Amygdala (tissue), 56 donors: ENCODE measurements around the gene ADCY2.

Experiments used
- DNase-seq, 56 donors: peaks; one replicate each; lab custom pipeline; 2025; lab: John Stamatoyannopoulos, UW

Gene ADCY2

GRCh38 chr5:7578071-7578470 lies 182.1 kb downstream of the ADCY2 start:
- no peak for DNase-seq

DNA sequence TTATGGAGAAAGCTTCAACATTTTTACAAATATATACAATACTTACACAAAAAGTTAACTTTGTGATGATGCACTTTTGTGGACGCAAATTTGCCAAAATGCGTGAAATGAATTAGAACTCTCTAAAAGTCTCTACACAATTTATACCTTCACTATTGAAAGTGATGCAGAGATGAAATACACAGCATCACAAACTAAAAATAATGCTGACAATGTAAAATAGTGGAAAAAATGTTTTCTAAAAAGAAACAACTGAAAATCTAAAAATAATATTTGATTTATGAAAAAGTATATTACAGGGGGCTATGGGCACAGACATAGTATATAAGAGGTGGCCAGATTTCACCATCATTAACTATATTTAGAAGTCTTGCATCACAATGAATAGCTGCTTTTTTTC lies 188.8 kb downstream of the ADCY2 start:
- DNase-seq = no peak

DNA sequence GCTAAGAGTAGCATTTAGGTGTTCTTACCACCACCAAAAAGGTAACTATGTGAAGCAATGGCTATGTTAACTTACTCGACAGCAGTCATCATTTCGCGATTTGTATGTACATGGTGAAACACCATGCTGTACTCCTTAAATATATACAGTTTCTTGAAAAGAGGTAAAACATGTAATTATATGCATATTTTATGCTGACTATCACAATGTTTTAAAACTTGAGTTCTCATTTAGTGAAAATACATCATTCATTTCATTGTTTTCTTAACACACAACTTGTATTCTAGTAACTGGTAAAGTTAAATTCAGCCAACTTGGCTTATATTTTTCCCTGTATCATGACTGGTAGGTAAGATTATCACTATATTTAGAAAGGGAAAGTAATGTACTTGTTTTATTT lies 189.9 kb downstream of the ADCY2 start:
- no peak for DNase-seq

GRCh38 chr5:7586480-7586879 lies 190.5 kb downstream of the ADCY2 start:
- no peak for DNase-seq

GRCh38 chr5:7589800-7590199 lies 193.9 kb downstream of the ADCY2 start:
- no peak for DNase-seq

DNA sequence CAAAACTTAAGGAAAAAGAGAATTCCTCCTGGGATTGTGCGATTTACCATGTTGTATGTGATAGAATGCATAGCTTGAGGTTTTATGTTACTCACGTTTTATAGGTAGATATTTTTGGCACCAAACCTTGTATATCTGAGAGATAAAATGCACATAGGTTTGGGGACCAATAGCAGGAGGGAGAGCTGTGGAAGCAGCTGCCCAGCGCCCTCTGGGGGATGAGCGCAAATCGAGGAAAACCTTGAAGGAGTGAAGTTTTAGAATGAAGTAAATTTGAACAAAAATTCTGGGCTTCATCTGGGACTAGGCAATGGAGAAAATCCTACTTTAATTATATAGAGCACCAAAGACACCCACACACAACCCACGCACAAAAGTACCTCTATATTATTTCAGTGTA lies 197.0 kb downstream of the ADCY2 start:
- peak in 1 of 56 donors; percentile 40 for DNase-seq

DNA sequence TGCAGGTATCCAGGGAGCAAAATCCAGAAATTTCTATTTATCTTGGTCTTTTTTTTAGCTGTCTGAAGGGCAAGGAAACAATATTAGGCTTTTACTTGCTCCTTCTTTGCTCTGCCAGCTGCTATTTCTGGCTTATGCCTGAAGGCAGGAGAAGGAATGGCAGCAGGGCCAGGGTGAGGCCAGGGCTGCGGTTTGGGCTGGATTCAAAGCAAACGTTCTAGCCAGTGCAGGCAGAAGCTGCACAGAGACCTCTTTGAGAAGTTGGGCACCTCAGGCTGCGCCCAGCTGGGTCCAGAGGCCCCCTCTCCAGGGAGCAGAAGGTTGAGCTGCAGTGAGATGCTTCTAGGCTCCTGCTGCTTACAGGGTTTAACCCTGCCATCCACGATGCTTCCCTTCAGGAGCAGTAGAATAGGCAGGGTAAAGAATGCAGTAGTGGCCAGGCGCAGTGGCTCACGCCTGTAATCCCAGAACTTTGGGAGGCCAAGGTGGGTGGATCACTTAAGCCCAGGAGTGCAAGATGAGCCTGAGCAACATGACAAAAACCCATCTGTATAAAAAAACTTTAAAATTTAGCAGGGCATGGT lies 201.2 kb downstream of the ADCY2 start:
- peak in 5 of 56 donors; percentile 6 to 19 (median 10) for DNase-seq

DNA sequence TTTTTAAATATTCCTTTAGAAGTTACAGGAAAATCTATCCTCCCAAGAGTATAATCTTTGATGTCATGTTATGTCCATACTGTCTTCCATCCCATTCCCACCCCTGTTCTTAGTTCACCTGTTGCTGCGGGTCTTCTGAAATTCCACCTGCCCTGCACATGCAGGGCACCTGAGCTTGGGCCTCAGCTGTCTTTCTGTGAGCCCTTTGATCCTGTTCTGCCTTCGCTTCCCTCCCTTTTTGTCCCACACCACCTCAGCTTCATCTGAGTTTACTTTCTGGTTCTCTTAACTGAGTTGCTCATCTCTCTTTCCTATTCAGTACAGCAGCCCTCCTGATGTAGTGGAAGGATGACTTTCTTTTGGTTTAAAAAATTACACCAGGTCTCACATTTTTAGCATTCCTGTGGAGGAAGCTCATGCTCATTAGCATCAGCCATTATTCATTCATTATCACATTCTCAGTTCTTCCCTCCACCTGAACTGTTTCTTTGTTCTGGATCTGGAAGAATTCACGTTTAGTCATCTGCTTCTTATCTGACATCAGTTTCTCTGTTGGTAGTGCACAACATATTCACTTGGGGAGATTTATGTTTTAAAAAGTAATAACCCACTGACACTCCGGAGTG lies 211.0 kb downstream of the ADCY2 start:
- no peak for DNase-seq

- DNase-seq = no peak
Observed at GRCh38 chr5:7608772-7609171, 212.8 kb downstream of the ADCY2 start.

DNA sequence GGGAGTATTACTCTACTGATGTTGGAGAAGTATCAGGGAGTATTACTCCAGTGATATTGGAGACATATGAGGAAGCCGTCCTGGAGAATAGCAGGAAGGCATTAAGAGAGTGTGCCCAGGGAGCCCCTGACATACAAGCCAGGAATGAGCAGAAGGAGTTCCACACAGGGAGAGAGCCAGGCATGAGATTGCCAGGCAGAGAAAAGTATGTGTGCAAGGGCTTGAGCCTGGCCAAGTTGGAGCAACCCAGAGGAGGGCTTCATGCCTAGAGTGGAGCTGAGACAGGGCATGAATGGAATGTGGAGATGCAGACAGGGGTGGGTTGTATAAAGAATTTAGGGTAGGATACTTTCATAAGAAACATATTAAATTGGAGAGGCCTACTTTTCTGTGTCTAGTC lies 213.8 kb downstream of the ADCY2 start:
- no peak for DNase-seq

DNA sequence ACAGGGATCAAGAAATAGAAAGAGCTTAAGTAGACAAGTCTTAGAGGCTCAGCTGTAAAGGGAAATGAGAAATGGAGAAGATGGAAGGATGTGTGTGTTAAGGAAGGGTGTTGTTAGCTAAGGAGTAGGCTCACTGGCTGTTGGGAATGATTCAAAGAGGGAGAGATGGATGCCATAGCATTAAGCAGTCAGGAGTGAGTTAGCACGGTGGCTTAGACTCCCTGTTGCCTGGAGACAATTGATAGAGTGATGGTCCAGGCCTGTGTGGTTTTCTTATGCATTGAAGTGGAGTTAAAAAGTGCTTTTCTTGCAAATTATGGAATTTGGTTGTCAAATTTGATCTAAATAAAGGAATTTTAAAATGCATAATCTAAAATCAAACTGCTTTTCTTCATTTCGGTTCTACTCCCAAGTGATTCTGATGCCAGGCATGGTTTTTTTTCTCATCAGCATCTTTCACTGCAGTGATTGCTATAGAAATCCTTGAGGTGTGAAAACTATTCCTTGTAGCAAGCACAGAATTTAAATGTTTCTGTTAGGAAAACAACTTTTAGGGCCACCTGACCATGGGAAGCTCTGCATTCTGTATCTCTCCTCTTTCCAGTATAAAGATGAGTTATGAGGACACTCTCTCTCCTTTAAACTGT lies 214.7 kb downstream of the ADCY2 start:
- no peak for DNase-seq

DNA sequence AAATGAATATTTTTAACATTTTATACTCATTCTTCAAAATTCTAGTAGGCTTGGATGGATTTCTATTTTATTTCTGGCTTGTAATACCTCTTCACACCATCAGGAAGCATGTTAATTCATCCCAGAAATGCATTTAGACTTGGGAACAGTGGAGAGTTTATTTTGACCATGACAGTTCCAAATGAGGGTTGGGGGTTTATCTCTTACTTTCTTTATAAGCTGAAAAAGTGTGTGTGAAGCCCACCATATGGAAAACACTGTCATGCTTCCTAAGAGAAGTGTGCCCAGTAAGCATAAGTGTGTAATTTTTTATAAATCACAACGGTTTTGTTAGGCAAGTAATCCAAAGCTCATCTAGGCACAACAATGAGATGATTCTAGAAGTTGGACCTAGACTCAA lies 215.6 kb downstream of the ADCY2 start:
- no peak for DNase-seq

DNA sequence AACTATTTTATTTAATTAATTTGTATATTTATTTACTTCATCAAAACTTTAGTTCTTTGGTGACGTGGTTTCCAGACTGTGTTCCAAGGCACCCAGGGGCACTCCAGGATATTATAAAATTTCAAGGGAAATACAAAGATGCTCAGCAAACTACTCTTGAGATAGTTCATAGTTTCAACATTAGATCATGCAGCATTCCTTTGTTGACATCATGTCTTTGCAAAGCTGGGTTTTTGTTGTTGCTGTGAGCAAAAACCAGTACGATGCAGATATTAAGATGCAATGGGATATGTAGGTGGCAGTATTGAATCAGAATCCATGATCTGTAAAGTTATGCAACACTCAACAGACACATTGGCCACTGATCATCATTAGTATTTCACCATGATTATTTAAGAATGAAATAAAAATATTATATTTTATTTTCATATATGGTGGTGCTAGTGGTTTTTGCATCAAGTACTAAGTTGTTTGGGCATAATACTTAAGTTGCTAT lies 219.7 kb downstream of the ADCY2 start:
- no peak for DNase-seq

- no peak for DNase-seq
Observed at GRCh38 chr5:7616897-7617296, 221.0 kb downstream of the ADCY2 start.

DNA sequence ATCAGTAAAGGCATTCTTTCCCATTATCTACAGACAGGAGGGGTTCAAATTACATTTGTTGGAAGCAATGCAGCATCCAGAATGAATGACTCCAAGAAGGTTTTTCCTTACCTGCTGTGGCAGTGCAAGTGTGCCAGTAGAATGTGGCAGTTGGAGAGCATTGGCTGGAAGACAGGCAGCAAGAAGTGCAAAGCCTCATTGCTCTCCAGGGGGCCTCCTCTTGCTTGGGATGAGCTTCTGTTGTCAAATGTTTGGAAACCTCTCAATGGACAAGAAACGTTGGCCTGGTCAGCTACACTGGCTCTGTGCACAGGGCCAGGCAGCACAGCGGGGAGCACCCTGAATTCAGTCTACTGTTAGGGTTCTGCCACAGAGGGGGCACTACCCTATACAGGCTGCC lies 226.6 kb downstream of the ADCY2 start:
- DNase-seq = no peak

- no peak for DNase-seq
Observed at GRCh38 chr5:7625740-7626139, 229.8 kb downstream of the ADCY2 start.

DNA sequence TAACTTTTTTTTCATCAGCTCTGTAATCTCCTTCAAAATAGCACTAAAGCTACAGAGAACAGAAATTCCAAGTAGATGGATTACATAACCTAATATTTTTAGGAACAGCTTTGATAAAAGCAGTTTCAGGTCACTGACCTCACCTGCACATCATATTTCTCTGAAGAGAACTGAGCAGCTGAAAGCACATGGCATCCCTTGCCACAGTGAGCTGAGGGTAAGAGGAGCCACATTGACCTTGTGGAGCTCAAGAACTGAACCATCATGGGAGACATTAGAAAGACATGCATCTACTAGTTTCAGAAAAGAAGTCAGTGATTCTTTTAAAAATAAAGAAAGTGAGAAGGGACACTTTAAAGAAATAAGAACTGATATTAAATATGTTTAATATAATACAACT lies 232.3 kb downstream of the ADCY2 start:
- no peak for DNase-seq

DNA sequence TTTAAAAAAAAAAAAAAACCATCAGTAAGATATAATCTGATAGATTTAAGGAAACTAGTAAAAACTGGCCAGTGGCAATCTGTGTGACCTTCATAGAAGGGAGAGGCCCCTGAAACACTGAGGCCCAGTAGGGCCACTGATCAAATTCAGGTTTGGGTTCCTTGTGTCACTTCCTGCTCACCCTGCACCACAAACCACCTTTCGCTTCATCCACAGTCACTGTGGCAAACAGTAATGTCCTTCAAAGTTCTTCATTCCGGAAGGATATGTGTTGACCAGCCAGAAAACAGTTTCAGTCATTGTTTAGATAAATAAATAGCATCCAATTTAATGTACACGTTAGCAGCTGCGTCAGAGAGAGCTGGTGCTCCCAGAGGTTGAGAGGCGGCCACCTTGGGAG lies 232.9 kb downstream of the ADCY2 start:
- DNase-seq = no peak

DNA sequence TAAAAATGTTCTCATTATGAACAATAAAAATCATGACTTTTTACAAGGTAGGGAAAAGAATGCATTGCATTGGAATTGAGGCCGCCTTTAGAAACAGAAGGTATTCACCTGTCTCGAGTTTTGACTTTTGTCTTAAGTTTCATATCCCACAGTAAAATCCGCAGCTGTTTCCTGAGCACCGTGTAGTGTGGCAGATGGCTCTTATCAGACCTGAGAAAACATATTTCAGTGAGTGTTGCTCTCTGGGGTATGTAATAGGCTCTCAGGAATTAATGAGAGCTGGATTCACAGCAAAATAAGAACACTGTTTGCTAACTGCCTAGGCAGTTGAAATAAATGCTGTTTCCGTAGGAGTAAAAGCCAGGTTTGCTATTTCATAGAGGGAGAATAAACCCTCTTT lies 233.6 kb downstream of the ADCY2 start:
- DNase-seq = no peak

DNA sequence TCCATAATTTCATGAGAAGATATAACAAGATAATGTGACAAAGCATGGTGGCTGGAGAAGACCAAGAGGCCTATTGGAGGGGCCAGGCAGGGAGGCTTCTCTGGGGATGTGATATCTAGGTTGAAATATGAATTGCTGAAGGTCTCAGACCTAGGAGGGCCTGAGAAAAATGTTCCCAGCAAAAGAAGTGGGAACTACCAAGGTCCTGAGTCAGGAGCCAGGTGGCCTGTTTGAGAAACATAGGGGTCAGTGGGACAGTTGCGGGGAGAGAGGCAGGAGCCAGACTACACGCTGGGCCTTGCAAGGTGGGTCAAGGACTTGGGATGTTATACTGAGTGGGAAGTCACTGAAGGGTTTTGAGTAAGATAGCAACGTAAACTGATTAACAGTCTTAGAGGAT lies 238.9 kb downstream of the ADCY2 start:
- no peak for DNase-seq

DNA sequence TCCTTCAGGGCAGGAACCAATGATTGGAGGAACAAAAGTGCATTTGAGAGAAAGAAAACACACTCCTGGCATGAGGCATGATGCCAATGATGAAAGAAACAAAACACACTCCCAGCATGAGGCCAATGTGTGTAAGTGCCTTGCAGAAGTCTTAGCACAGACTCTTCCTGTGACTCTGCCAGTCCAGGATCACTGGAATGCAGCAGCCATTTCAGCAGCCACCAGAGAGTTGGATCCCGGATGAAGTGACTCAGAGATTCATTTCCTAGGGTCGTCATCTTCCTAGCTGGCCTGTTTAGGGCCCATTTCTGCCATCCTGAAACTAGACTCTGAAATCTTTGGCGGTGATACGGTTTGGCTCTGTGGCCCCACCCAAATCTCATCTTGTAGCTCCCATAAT lies 242.5 kb downstream of the ADCY2 start:
- DNase-seq = no peak

- no peak for DNase-seq
Observed at GRCh38 chr5:7642029-7642428, 246.1 kb downstream of the ADCY2 start.
